ENCODE data around the gene SPRYD7.
"Not testable (repeated sequence)": the region's sequence is repeated elsewhere in the genome, so short reads cannot be mapped to it uniquely, and the experiment has no call there.

Gene SPRYD7

GRCh38 chr13:49932868-49933267 lies 3.3 kb downstream of the SPRYD7 start:
- Histone ChIP-seq H3K27ac (ENCODE audit: low read depth, low read length) (no peak overlapping the region), H3K4me3 (ENCODE audit: low read depth, low read length) (peak overlapping the region; percentile 14; the same call in 1 of the 2 replicates), H3K4me1 (ENCODE audit: control insufficient read depth, insufficient read depth, low read length, unreplicated experiment) (peaks cover 18% of the 10 kb centered on the region), H3K36me3 (ENCODE audit: insufficient read depth, low read length) (no peaks in the 10 kb centered on the region; the same call in 1 of the 2 replicates), H2AFZ (ENCODE audit: low read length, unreplicated experiment) (no peak overlapping the region), H3K79me2 (ENCODE audit: control insufficient read depth, insufficient read depth, low read length, unreplicated experiment) (peaks cover 36% of the 10 kb centered on the region), H3K27me3 (ENCODE audit: insufficient read depth, low read length) (no peaks in the 10 kb centered on the region)

GRCh38 chr13:49932066-49932465 lies 4.1 kb downstream of the SPRYD7 start:
- no peak overlapping the region for H3K4me3 ChIP-seq (ENCODE audit: low read depth, low read length)
- peaks cover 21% of the 10 kb centered on the region for H3K4me1 ChIP-seq (ENCODE audit: control insufficient read depth, insufficient read depth, low read length, unreplicated experiment)
- H3K79me2 ChIP-seq (ENCODE audit: control insufficient read depth, insufficient read depth, low read length, unreplicated experiment), result peaks cover 36% of the 10 kb centered on the region
- H3K27me3 ChIP-seq (ENCODE audit: insufficient read depth, low read length), result no peaks in the 10 kb centered on the region
- H3K36me3 ChIP-seq (ENCODE audit: insufficient read depth, low read length), result no peaks in the 10 kb centered on the region; the same call in 1 of the 2 replicates
- no peak overlapping the region for H3K27ac ChIP-seq (ENCODE audit: low read depth, low read length)
- H2AFZ ChIP-seq (ENCODE audit: low read length, unreplicated experiment), result no peak overlapping the region

- Histone ChIP-seq H3K27ac (ENCODE audit: low read depth, low read length) (peak overlapping the region; percentile 7; the same call in 1 of the 2 replicates), H3K27me3 (ENCODE audit: insufficient read depth, low read length) (no peaks in the 10 kb centered on the region), H3K79me2 (ENCODE audit: control insufficient read depth, insufficient read depth, low read length, unreplicated experiment) (peaks cover 17% of the 10 kb centered on the region), H3K36me3 (ENCODE audit: insufficient read depth, low read length) (peaks cover 5% of the 10 kb centered on the region; the same call in 1 of the 2 replicates), H2AFZ (ENCODE audit: low read length, unreplicated experiment) (no peak overlapping the region), H3K4me1 (ENCODE audit: control insufficient read depth, insufficient read depth, low read length, unreplicated experiment) (peaks cover 12% of the 10 kb centered on the region), H3K4me3 (ENCODE audit: low read depth, low read length) (no peak overlapping the region)
Measured at GRCh38 chr13:49927755-49928154, 8.4 kb downstream of the SPRYD7 start.

GRCh38 chr13:49925881-49926418 lies 10.2 kb downstream of the SPRYD7 start:
- H3K36me3 ChIP-seq (ENCODE audit: insufficient read depth, low read length), result peaks cover 20% of the 10 kb centered on the region
- no peak overlapping the region for H3K4me3 ChIP-seq (ENCODE audit: low read depth, low read length)
- peaks cover 3% of the 10 kb centered on the region for H3K4me1 ChIP-seq (ENCODE audit: control insufficient read depth, insufficient read depth, low read length, unreplicated experiment)
- no peak overlapping the region for H2AFZ ChIP-seq (ENCODE audit: low read length, unreplicated experiment)
- H3K27ac ChIP-seq (ENCODE audit: low read depth, low read length), result no peak overlapping the region
- peaks cover 4% of the 10 kb centered on the region for H3K79me2 ChIP-seq (ENCODE audit: control insufficient read depth, insufficient read depth, low read length, unreplicated experiment)
- H3K27me3 ChIP-seq (ENCODE audit: insufficient read depth, low read length), result no peaks in the 10 kb centered on the region

- H3K27ac ChIP-seq (ENCODE audit: low read depth, low read length), result no peak overlapping the region
- no peak overlapping the region for H2AFZ ChIP-seq (ENCODE audit: low read length, unreplicated experiment)
- H3K36me3 ChIP-seq (ENCODE audit: insufficient read depth, low read length), result peaks cover 29% of the 10 kb centered on the region
- no peaks in the 10 kb centered on the region for H3K79me2 ChIP-seq (ENCODE audit: control insufficient read depth, insufficient read depth, low read length, unreplicated experiment)
- no peak overlapping the region for H3K4me3 ChIP-seq (ENCODE audit: low read depth, low read length)
- H3K27me3 ChIP-seq (ENCODE audit: insufficient read depth, low read length), result no peaks in the 10 kb centered on the region
- H3K4me1 ChIP-seq (ENCODE audit: control insufficient read depth, insufficient read depth, low read length, unreplicated experiment), result no peaks in the 10 kb centered on the region
Measured at GRCh38 chr13:49922301-49922700, 13.8 kb downstream of the SPRYD7 start.

GRCh38 chr13:49920969-49921368 lies 15.2 kb downstream of the SPRYD7 start:
- not testable (repeated sequence) for H3K27me3 ChIP-seq (ENCODE audit: insufficient read depth, low read length); H3K79me2 ChIP-seq (ENCODE audit: control insufficient read depth, insufficient read depth, low read length, unreplicated experiment); H3K27ac ChIP-seq (ENCODE audit: low read depth, low read length); H2AFZ ChIP-seq (ENCODE audit: low read length, unreplicated experiment); H3K4me1 ChIP-seq (ENCODE audit: control insufficient read depth, insufficient read depth, low read length, unreplicated experiment); H3K4me3 ChIP-seq (ENCODE audit: low read depth, low read length)
- peaks cover 29% of the 10 kb centered on the region for H3K36me3 ChIP-seq (ENCODE audit: insufficient read depth, low read length)

GRCh38 chr13:49918106-49918505 lies 18.0 kb downstream of the SPRYD7 start:
- H3K4me3 ChIP-seq (ENCODE audit: low read depth, low read length), result not testable (repeated sequence)

GRCh38 chr13:49914947-49915346 lies 21.2 kb downstream of the SPRYD7 start:
- Histone ChIP-seq H3K79me2 (ENCODE audit: control insufficient read depth, insufficient read depth, low read length, unreplicated experiment) (no peaks in the 10 kb centered on the region), H3K4me1 (ENCODE audit: control insufficient read depth, insufficient read depth, low read length, unreplicated experiment) (peaks cover 3% of the 10 kb centered on the region), H2AFZ (ENCODE audit: low read length, unreplicated experiment) (no peak overlapping the region), H3K4me3 (ENCODE audit: low read depth, low read length) (no peak overlapping the region), H3K27ac (ENCODE audit: low read depth, low read length) (no peak overlapping the region), H3K27me3 (ENCODE audit: insufficient read depth, low read length) (no peaks in the 10 kb centered on the region), H3K36me3 (ENCODE audit: insufficient read depth, low read length) (peaks cover 12% of the 10 kb centered on the region)

More at GRCh38 chr13:49918106-49918505, 18.0 kb downstream of the SPRYD7 start:
- H3K79me2 ChIP-seq (ENCODE audit: control insufficient read depth, insufficient read depth, low read length, unreplicated experiment); H3K27me3 ChIP-seq (ENCODE audit: insufficient read depth, low read length); H3K4me1 ChIP-seq (ENCODE audit: control insufficient read depth, insufficient read depth, low read length, unreplicated experiment); H2AFZ ChIP-seq (ENCODE audit: low read length, unreplicated experiment); H3K27ac ChIP-seq (ENCODE audit: low read depth, low read length): not testable (repeated sequence)
- H3K36me3 ChIP-seq (ENCODE audit: insufficient read depth, low read length), result peaks cover 30% of the 10 kb centered on the region

- Histone ChIP-seq H3K27me3 (ENCODE audit: insufficient read depth, low read length) (no peaks in the 10 kb centered on the region), H3K4me3 (ENCODE audit: low read depth, low read length) (no peak overlapping the region), H3K36me3 (ENCODE audit: insufficient read depth, low read length) (0 out of 2 replicates have a peak, but pooled peaks cover 3% of the 10 kb centered on the region), H3K79me2 (ENCODE audit: control insufficient read depth, insufficient read depth, low read length, unreplicated experiment) (no peaks in the 10 kb centered on the region), H2AFZ (ENCODE audit: low read length, unreplicated experiment) (no peak overlapping the region), H3K27ac (ENCODE audit: low read depth, low read length) (peak overlapping the region; percentile 44; the same call in 1 of the 2 replicates), H3K4me1 (ENCODE audit: control insufficient read depth, insufficient read depth, low read length, unreplicated experiment) (no peaks in the 10 kb centered on the region)
Measured at GRCh38 chr13:49908637-49909036, 27.5 kb downstream of the SPRYD7 start.

GRCh38 chr13:49904729-49905456 lies 31.2 kb downstream of the SPRYD7 start:
- H3K4me3 ChIP-seq (ENCODE audit: low read depth, low read length), result no peak overlapping the region
- H3K27ac ChIP-seq (ENCODE audit: low read depth, low read length), result no peak overlapping the region
- no peaks in the 10 kb centered on the region for H3K4me1 ChIP-seq (ENCODE audit: control insufficient read depth, insufficient read depth, low read length, unreplicated experiment)
- H3K79me2 ChIP-seq (ENCODE audit: control insufficient read depth, insufficient read depth, low read length, unreplicated experiment), result no peaks in the 10 kb centered on the region
- no peaks in the 10 kb centered on the region for H3K36me3 ChIP-seq (ENCODE audit: insufficient read depth, low read length)
- H3K27me3 ChIP-seq (ENCODE audit: insufficient read depth, low read length), result no peaks in the 10 kb centered on the region
- H2AFZ ChIP-seq (ENCODE audit: low read length, unreplicated experiment), result no peak overlapping the region

- Histone ChIP-seq H3K36me3 (ENCODE audit: insufficient read depth, low read length) (no peaks in the 10 kb centered on the region), H3K79me2 (ENCODE audit: control insufficient read depth, insufficient read depth, low read length, unreplicated experiment) (no peaks in the 10 kb centered on the region), H2AFZ (ENCODE audit: low read length, unreplicated experiment) (no peak overlapping the region), H3K27ac (ENCODE audit: low read depth, low read length) (no peak overlapping the region), H3K27me3 (ENCODE audit: insufficient read depth, low read length) (no peaks in the 10 kb centered on the region), H3K4me3 (ENCODE audit: low read depth, low read length) (no peak overlapping the region), H3K4me1 (ENCODE audit: control insufficient read depth, insufficient read depth, low read length, unreplicated experiment) (no peaks in the 10 kb centered on the region)
Measured at GRCh38 chr13:49898792-49899191, 37.3 kb downstream of the SPRYD7 start.

Measured in ACC112 (cell line).